H1 (cell line): ENCODE results near the gene FITM2. TPM values are rescaled to one million over a fixed set of nuclear protein-coding genes. Genes with fewer than 3 reads are reported as not detected.

Experiments
- CTCF ChIA-PET: fragments of 300-600 bp; sonication (Branson Sonifier 250); formaldehyde crosslinking; loops from one replicate; lab custom pipeline; 2021; ENCODE audit not compliant: partially characterized antibody; lab: Charles Lee
- POLR2A ChIA-PET: fragments of 300-600 bp; sonication (Branson Sonifier 250); formaldehyde crosslinking; loops from one replicate; lab custom pipeline; 2021; ENCODE audit warnings: inconsistent platforms; ENCODE audit not compliant: partially characterized antibody; lab: Charles Lee
- DNase-seq, 2 experiments: peaks; one replicate each; pipeline versions ENCODE4 v3.0.0 to v3.0.0-alpha.2; 2010 to 2022; ENCODE audit warnings: low spot score in 2 of 2, low read depth in 1 of 2, mixed read lengths in 1 of 2
- FAIRE-seq: peaks from 2 replicates; lab custom pipeline; 2011; peaks lifted over from hg19 to GRCh38; lab: Jason Lieb, UNC
- H2AFZ ChIP-seq: 2 replicates; pipeline ENCODE4 v1.8.1; 2012; ENCODE audit warnings: low read length, inconsistent platforms
- H2AK5ac ChIP-seq: 2 replicates; pipeline ENCODE4 v1.6.1; 2013; ENCODE audit warnings: low read depth, low read length
- H2BK120ac ChIP-seq: replicated peaks from 2 replicates; pipeline ENCODE3; 2013; ENCODE audit warnings: low read depth, low read length, inconsistent platforms
- H2BK12ac ChIP-seq: 2 replicates; pipeline ENCODE4 v1.6.1; 2013; ENCODE audit warnings: low read depth, low read length
- H2BK15ac ChIP-seq: 2 replicates; pipeline ENCODE4 v1.6.1; 2013; ENCODE audit warnings: low read length
- H2BK20ac ChIP-seq: 2 replicates; pipeline ENCODE4 v1.6.1; 2013; ENCODE audit warnings: low read length
- H2BK5ac ChIP-seq: 2 replicates; pipeline ENCODE4 v1.6.1; 2013; ENCODE audit warnings: low read depth, low read length
- H3K14ac ChIP-seq: 2 replicates; pipeline ENCODE4 v1.6.1; 2013; ENCODE audit warnings: inconsistent platforms; ENCODE audit not compliant: insufficient read length
- H3K18ac ChIP-seq: 2 replicates; pipeline ENCODE4 v1.6.1; 2013; ENCODE audit warnings: low read length; ENCODE audit errors: extremely low read depth
- H3K23ac ChIP-seq: 2 replicates; pipeline ENCODE4 v1.6.1; 2013; ENCODE audit warnings: inconsistent platforms; ENCODE audit not compliant: insufficient read length
- H3K23me2 ChIP-seq: 2 replicates; pipeline ENCODE4 v1.6.1; 2013; ENCODE audit warnings: low read depth, low read length
- H3K27ac ChIP-seq: 2 replicates; pipeline ENCODE4 v1.6.1; 2011; ENCODE audit warnings: low read depth, low read length, inconsistent platforms
- H3K27me3 ChIP-seq, 4 experiments: replicated peaks in 1 of 4; 1 replicate in 1 of 4; 2 replicates in 3 of 4; pipeline versions ENCODE4 v1.6.1 to v1.8.1; 2011 to 2013; ENCODE audit warnings: low read length in 3 of 4, mild to moderate bottlenecking in 3 of 4, inconsistent platforms in 2 of 4, mixed read lengths in 2 of 4, moderate library complexity in 1 of 4; ENCODE audit not compliant: control insufficient read depth in 3 of 4, insufficient read depth in 3 of 4; ENCODE audit errors: extremely low read depth in 1 of 4
- H3K36me3 ChIP-seq, 4 experiments: 2 replicates each; pipeline versions ENCODE4 v1.6.1 to v1.8.1; 2011 to 2013; ENCODE audit warnings: mild to moderate bottlenecking in 4 of 4, low read length in 3 of 4, moderate library complexity in 2 of 4, control low read depth in 1 of 4, inconsistent platforms in 1 of 4; ENCODE audit not compliant: insufficient read depth in 4 of 4, control insufficient read depth in 2 of 4
- H3K4ac ChIP-seq: replicated peaks from 2 replicates; pipeline ENCODE3; 2013; ENCODE audit warnings: low read length, low read depth, mixed read lengths, inconsistent platforms; ENCODE audit not compliant: insufficient read length
- H3K4me1 ChIP-seq, 4 experiments: replicated peaks in 1 of 4; 1 replicate in 1 of 4; 2 replicates in 3 of 4; pipeline versions ENCODE4 v1.6.1 to v1.8.1; 2011 to 2013; ENCODE audit warnings: low read length in 3 of 4, inconsistent platforms in 2 of 4, mixed read lengths in 1 of 4; ENCODE audit not compliant: insufficient read depth in 4 of 4, control insufficient read depth in 3 of 4
- H3K4me2 ChIP-seq, 2 experiments: 2 replicates each; pipeline versions ENCODE4 v1.6.1 to v1.8.1; 2011 to 2013; ENCODE audit warnings: low read depth in 2 of 2, low read length in 2 of 2, control low read depth in 1 of 2, inconsistent platforms in 1 of 2, mild to moderate bottlenecking in 1 of 2; ENCODE audit not compliant: insufficient read depth in 1 of 2
- H3K4me3 ChIP-seq, 4 experiments: fragments of 200-600, 300-600 bp in 1 of 4; sonication (generic), shearing (Covaris generic), sonication (Bioruptor Twin) in 1 of 4; 2 replicates each; pipeline versions ENCODE4 v1.5.1 to v1.8.1; 2011 to 2016; ENCODE audit warnings: low read length in 4 of 4, low read depth in 3 of 4, control low read depth in 2 of 4, inconsistent platforms in 2 of 4, mild to moderate bottlenecking in 2 of 4, mixed read lengths in 1 of 4, moderate library complexity in 1 of 4; ENCODE audit not compliant: insufficient read depth in 2 of 4; ENCODE audit errors: extremely low read depth in 1 of 4
- H3K56ac ChIP-seq: replicated peaks from 2 replicates; pipeline ENCODE3; 2013; ENCODE audit warnings: low read depth, mild to moderate bottlenecking, mixed read lengths, low read length, inconsistent platforms; ENCODE audit not compliant: insufficient read length
- H3K79me1 ChIP-seq: 2 replicates; pipeline ENCODE4 v1.6.1; 2013; ENCODE audit warnings: low read depth, low read length, control low read depth
- H3K79me2 ChIP-seq, 2 experiments: 2 replicates each; pipeline versions ENCODE4 v1.6.1 to v1.8.1; 2012 to 2013; ENCODE audit warnings: low read length in 2 of 2, mild to moderate bottlenecking in 2 of 2, inconsistent platforms in 1 of 2; ENCODE audit not compliant: insufficient read depth in 2 of 2, control insufficient read depth in 1 of 2
- H3K9ac ChIP-seq, 4 experiments: replicated peaks in 1 of 4; 1 replicate in 1 of 4; 2 replicates in 3 of 4; pipeline versions ENCODE4 v1.6.1 to v1.8.1; 2011 to 2013; ENCODE audit warnings: low read depth in 3 of 4, low read length in 3 of 4, control low read depth in 2 of 4, mild to moderate bottlenecking in 2 of 4, moderate library complexity in 2 of 4, inconsistent platforms in 1 of 4; ENCODE audit errors: extremely low read depth in 1 of 4
- H3K9me3 ChIP-seq, 2 experiments: 2 replicates each; pipeline versions ENCODE4 v1.6.1 to v1.8.1; 2012 to 2013; ENCODE audit warnings: mild to moderate bottlenecking in 2 of 2, moderate library complexity in 2 of 2, control low read depth in 1 of 2, inconsistent platforms in 1 of 2, low read depth in 1 of 2, low read length in 1 of 2, mixed read lengths in 1 of 2; ENCODE audit not compliant: insufficient read depth in 2 of 2
- H4K20me1 ChIP-seq, 2 experiments: replicated peaks in 1 of 2; 2 replicates each; pipeline versions ENCODE3 to v1.8.1; 2011 to 2013; ENCODE audit warnings: inconsistent platforms in 2 of 2, low read length in 2 of 2, mild to moderate bottlenecking in 1 of 2; ENCODE audit not compliant: insufficient read depth in 2 of 2, control insufficient read depth in 1 of 2
- H4K5ac ChIP-seq: 2 replicates; pipeline ENCODE4 v1.6.1; 2013; ENCODE audit warnings: low read length, low read depth, mixed read lengths, inconsistent platforms; ENCODE audit not compliant: insufficient read length
- H4K8ac ChIP-seq: 2 replicates; pipeline ENCODE4 v1.8.0; 2013; ENCODE audit warnings: mild to moderate bottlenecking, moderate library complexity, low read length, inconsistent platforms; ENCODE audit not compliant: insufficient read depth; ENCODE audit errors: extremely low read depth
- H4K91ac ChIP-seq: replicated peaks from 2 replicates; pipeline ENCODE3; 2013; ENCODE audit warnings: low read length, mixed read lengths, inconsistent platforms; ENCODE audit not compliant: insufficient read length
- ASH2L ChIP-seq: fragments of 200-600, 300-600 bp; sonication (generic); IDR thresholded peaks from one replicate; pipeline ENCODE4 v1.7.1; 2017; ENCODE audit warnings: low read length
- NANOG ChIP-seq: IDR thresholded peaks from 2 replicates; pipeline ENCODE4 v1.6.1; 2011; ENCODE audit warnings: low read length, low read depth, mild to moderate bottlenecking, inconsistent platforms; ENCODE audit not compliant: insufficient read depth, poor library complexity, severe bottlenecking
- WGBS, 2 experiments: shearing (Covaris generic) in 1 of 2; methylation state at CpG; one replicate each; pipeline versions ENCODE4 v1.1.6 to v1.1.7; 2013 to 2015; ENCODE audit warnings: low lambda C conversion rate in 2 of 2, mixed read lengths in 2 of 2, inconsistent platforms in 1 of 2, low coverage in 1 of 2, missing lambda C conversion rate in 1 of 2; ENCODE audit not compliant: insufficient replicate concordance in 2 of 2, insufficient coverage in 1 of 2, insufficient read length in 1 of 2; ENCODE audit errors: extremely low coverage in 1 of 2, missing lambda C conversion rate in 1 of 2; 5-methylcytosine and 5-hydroxymethylcytosine counted together
- polyA plus RNA-seq, 7 experiments: library from polyadenylated mRNA; depleted of rRNA in 3 of 7; stranded (reverse) in 5 of 7; unstranded in 2 of 7; fragments of >200 nt in 5 of 7; fragments of 200-250 nt in 2 of 7; gene quantifications; 1 replicate in 5 of 7; 2 replicates in 1 of 7; 4 replicates in 1 of 7; pipeline versions ENCODE4 v1.2.1 to v1.2.3, GENCODE V29; 2011 to 2013; ENCODE audit warnings: missing spikeins in 2 of 7, mixed read lengths in 2 of 7
- total RNA-seq: library from RNA; stranded (reverse); fragmentation: NEBNext Ultra II Directional; extraction: Animal tissue kit (Norgen Biotek cat#: 25700); gene quantifications from 2 replicates; pipeline ENCODE4 v1.2.1, GENCODE V29; 2021

Gene FITM2
- total and polyA plus RNA-seq, 2 of the 8 experiments (the other 6 are each of a cell fraction or from before 2014, with no cell fraction given) = 1.1 to 2.1 TPM

GRCh38 chr20:44324343-44324742, 13.3 kb upstream of the FITM2 start:
- H3K79me1 ChIP-seq = no peaks in the 10 kb centered on the region
- H3K9me3 ChIP-seq = no peaks in the 10 kb centered on the region
- DNase-seq (no peak), FAIRE-seq (no peak)
- H3K79me2 ChIP-seq = no peaks in the 10 kb centered on the region
- no peaks in the 10 kb centered on the region for H3K36me3 ChIP-seq
- no peak overlapping the region for H3K23ac ChIP-seq
- no peak overlapping the region for H3K9ac ChIP-seq
- H3K56ac ChIP-seq = no peak overlapping the region
- no peak overlapping the region for H3K14ac ChIP-seq
- H4K8ac ChIP-seq = no peak overlapping the region; the same call in 1 of the 2 replicates
- H2BK20ac ChIP-seq = peak overlapping the region; percentile 23; the same call in 1 of the 2 replicates
- no peak overlapping the region for H2AK5ac ChIP-seq
- H2BK12ac ChIP-seq = peak overlapping the region; percentile 75; the same call in 1 of the 2 replicates
- H4K5ac ChIP-seq = no peak overlapping the region
- peak overlapping the region; percentile 65 for H3K4ac ChIP-seq
- H3K4me3 ChIP-seq = no peak overlapping the region
- TF ChIP-seq ASH2L = no peak
- TF ChIP-seq NANOG = peak; percentile 26
- no peaks in the 10 kb centered on the region for H4K20me1 ChIP-seq
- H3K27ac ChIP-seq = no peak overlapping the region
- H4K91ac ChIP-seq = peak overlapping the region; percentile 80
- H3K27me3 ChIP-seq = no peaks in the 10 kb centered on the region; a peak in 1 of 7 replicates
- H2BK15ac ChIP-seq = 0 out of 2 replicates have a peak overlapping the region, but pooled peaks have one; percentile 81
- no peak overlapping the region for H3K18ac ChIP-seq
- H3K4me2 ChIP-seq = peak overlapping the region in 1 of 2 experiments; percentile 35; a peak in 1 of 4 replicates
- WGBS, 2 experiments = 25% methylated on average over 1 of the region's 1 CpG; no CpG with 5 or more reads in 1 of the 2 experiments
- H2BK5ac ChIP-seq = peak overlapping the region; percentile 27; the same call in 1 of the 2 replicates
- ChIA-PET CTCF (interaction anchor here (1.2 to 4.9 kb wide), 5 partner anchors 13 to 208 kb away, joined by 3 to 40 read pairs (median 7); partner anchors contain the start of gene FITM2), POLR2A (interaction anchor here (1.3 to 4.0 kb wide), 2 partner anchors 13 to 77 kb away, joined by 5 to 14 read pairs; partner anchors contain the start of genes FITM2 and GDAP1L1)
- H2AFZ ChIP-seq = 0 out of 2 replicates have a peak overlapping the region, but pooled peaks have one; percentile 2
- H3K4me1 ChIP-seq = peaks cover 0 to 10% (median 4%) of the 10 kb centered on the region in 4 experiments; a peak in 6 of 7 replicates
- no peaks in the 10 kb centered on the region; the same call in 1 of the 2 replicates for H3K23me2 ChIP-seq
- no peak overlapping the region for H2BK120ac ChIP-seq
